RWPE2 (cell line): Measurements from ENCODE around the gene SP100.
"Not testable (repeated sequence)": the region's sequence is repeated elsewhere in the genome, so short reads cannot be mapped to it uniquely, and the experiment has no call there.

Experiments
- ATAC-seq: fragments of 200-7000 bp; cut with Tn5 transposase; 3 replicates; pipeline ENCODE4 v1.9.1; 2021; ENCODE audit warnings: low read depth
- DNase-seq: peaks from one replicate; pipeline ENCODE4 v3.0.0-alpha.2; 2020; ENCODE audit warnings: low spot score
- H3K27ac ChIP-seq: fragments of 450-650 bp; 2 replicates; pipeline ENCODE4 v1.5.1; 2017; ENCODE audit warnings: mild to moderate bottlenecking; ENCODE audit not compliant: poor library complexity, severe bottlenecking
- H3K27me3 ChIP-seq: fragments of 250-450 bp; sonication (Bioruptor Pico); 2 replicates; pipeline ENCODE4 v1.5.1; 2021; ENCODE audit warnings: mild to moderate bottlenecking, moderate library complexity; ENCODE audit not compliant: insufficient read depth, poor library complexity, severe bottlenecking
- H3K36me3 ChIP-seq: fragments of 250-450 bp; sonication (Bioruptor Pico); 2 replicates; pipeline ENCODE4 v1.5.1; 2020; ENCODE audit warnings: low read depth, mild to moderate bottlenecking, moderate library complexity
- H3K4me1 ChIP-seq: fragments of 250-450 bp; sonication (Bioruptor Pico); 2 replicates; pipeline ENCODE4 v1.5.1; 2021; ENCODE audit warnings: mild to moderate bottlenecking, moderate library complexity; ENCODE audit not compliant: insufficient read depth, poor library complexity, severe bottlenecking
- H3K4me3 ChIP-seq: fragments of 250-450 bp; sonication (Bioruptor Pico); 2 replicates; pipeline ENCODE4 v1.5.1; 2021; ENCODE audit warnings: mild to moderate bottlenecking, moderate library complexity; ENCODE audit not compliant: severe bottlenecking
- H3K9me3 ChIP-seq: fragments of 250-450 bp; sonication (Bioruptor Pico); 2 replicates; pipeline ENCODE4 v1.5.1; 2021; ENCODE audit warnings: mild to moderate bottlenecking, moderate library complexity; ENCODE audit not compliant: severe bottlenecking
- TF ChIP-seq, protein P1 (sequence below): fragments of 450-650 bp; IDR thresholded peaks from one replicate; pipeline ENCODE4 v1.5.1; 2017; ENCODE audit warnings: mild to moderate bottlenecking, moderate library complexity; ENCODE audit not compliant: poor library complexity, severe bottlenecking

The SP100 gene

DNA sequence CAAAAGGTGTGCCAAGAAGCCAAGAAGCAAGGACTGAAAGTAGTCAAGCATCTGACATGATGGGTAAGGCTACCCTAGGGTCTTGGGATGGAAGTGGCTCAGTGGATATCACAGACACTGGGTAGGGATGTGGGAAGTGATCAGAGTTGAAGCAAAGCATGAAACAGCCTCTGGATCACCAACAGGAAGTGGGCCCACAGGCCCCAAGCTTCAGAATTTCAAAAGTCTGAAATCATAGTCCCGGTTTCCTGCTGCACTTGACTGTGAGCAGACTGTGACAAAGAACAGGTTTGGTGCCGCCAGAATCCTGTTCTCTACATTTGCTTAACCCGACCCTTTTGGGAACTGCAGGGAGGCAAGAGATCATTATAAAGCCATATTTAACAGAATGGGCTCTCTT is 57.4 kb downstream of the SP100 start:
- H3K36me3 ChIP-seq: peaks cover 20% of the 10 kb centered on the region
- no peak overlapping the region for H3K4me3 ChIP-seq
- no peaks in the 10 kb centered on the region for H3K27me3 ChIP-seq
- no peaks in the 10 kb centered on the region for H3K9me3 ChIP-seq
- ATAC-seq (no peak), DNase-seq (no peak)
- peaks cover 8% of the 10 kb centered on the region for H3K4me1 ChIP-seq
- H3K27ac ChIP-seq: no peak overlapping the region
- TF ChIP-seq, protein P1, sequence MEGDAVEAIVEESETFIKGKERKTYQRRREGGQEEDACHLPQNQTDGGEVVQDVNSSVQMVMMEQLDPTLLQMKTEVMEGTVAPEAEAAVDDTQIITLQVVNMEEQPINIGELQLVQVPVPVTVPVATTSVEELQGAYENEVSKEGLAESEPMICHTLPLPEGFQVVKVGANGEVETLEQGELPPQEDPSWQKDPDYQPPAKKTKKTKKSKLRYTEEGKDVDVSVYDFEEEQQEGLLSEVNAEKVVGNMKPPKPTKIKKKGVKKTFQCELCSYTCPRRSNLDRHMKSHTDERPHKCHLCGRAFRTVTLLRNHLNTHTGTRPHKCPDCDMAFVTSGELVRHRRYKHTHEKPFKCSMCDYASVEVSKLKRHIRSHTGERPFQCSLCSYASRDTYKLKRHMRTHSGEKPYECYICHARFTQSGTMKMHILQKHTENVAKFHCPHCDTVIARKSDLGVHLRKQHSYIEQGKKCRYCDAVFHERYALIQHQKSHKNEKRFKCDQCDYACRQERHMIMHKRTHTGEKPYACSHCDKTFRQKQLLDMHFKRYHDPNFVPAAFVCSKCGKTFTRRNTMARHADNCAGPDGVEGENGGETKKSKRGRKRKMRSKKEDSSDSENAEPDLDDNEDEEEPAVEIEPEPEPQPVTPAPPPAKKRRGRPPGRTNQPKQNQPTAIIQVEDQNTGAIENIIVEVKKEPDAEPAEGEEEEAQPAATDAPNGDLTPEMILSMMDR: no peak

DNA sequence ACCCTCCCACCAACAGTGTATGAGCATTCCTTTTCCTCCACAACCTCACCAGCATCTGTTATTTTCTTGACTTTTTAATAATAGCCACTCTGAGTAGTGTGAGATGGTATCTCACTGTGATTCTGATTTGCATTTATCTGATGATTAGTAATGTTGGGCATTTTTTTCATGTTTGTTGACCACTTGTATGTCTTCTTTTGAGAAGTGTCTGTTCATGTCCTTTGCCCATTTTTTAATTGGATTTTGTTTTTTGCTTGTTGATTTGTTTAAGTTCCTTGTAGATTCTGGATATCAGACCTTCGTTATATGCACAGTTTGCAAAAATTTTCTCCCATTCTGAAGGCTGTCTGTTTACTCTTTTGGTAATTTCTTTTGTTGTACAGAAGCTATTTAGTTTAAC is 59.1 kb downstream of the SP100 start:
- Histone ChIP-seq H3K4me1 (peaks cover 8% of the 10 kb centered on the region), H3K27ac (no peak overlapping the region), H3K4me3 (no peak overlapping the region), H3K9me3 (no peaks in the 10 kb centered on the region), H3K36me3 (peaks cover 11% of the 10 kb centered on the region), H3K27me3 (no peaks in the 10 kb centered on the region)
- ATAC-seq: no peak
- TF ChIP-seq, protein P1: no peak
- DNase-seq: no peak

DNA sequence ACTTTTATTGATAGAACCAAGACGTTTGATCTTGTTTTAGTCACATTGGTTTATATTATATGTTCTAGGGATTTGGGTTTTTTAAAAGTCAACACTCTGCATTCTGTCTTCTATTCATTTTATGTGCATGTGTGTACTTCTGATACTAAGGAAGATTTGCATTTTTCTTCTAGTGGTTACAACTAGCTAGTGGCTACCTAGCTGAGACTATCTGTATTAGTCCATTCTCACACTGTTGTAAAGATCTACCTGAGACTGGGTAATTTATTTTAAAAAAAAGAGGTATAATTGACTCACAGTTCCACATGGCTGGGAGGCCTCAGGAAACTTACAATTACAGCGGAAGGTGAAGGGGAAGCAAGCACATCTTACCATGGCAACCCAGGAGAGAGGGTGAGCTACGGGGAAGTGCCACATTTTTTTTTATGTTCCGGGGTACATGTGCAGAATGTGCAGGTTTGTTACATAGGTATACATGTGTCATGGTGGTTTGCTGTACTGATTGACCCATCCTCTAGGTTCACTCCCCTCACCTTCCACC is 69.9 kb downstream of the SP100 start:
- ATAC-seq: no peak
- TF ChIP-seq, protein P1: no peak
- peaks cover 3% of the 10 kb centered on the region; the same call in 1 of the 2 replicates for H3K36me3 ChIP-seq

DNA sequence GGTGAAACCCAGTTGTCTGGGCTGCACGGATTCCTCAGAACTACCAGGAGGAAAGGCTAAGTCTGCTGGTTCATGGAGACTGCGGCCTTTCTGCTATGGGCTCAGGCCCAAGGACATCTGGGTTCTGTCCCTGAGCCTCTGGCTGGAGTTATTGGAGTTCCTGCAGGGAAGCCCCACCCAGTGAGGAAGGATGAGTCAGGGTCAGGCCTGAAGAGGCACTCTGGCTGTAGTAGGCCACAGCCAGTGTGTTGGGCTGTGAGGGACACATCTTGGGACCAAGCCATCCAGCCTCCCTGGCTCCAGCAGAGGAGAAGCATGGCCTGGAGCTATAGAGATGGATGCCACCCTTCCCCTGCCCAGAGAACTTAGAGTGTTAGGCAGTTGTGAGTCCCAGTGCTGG is 75.2 kb downstream of the SP100 start:
- not testable (repeated sequence) for DNase-seq, H3K9me3 ChIP-seq, H3K4me3 ChIP-seq, H3K4me1 ChIP-seq, H3K27me3 ChIP-seq, H3K36me3 ChIP-seq, H3K27ac ChIP-seq, ATAC-seq

More for the DNA sequence above, 69.9 kb downstream of the SP100 start:
- Histone ChIP-seq H3K27me3 (no peaks in the 10 kb centered on the region), H3K9me3 (no peaks in the 10 kb centered on the region), H3K4me3 (no peak overlapping the region), H3K27ac (no peak overlapping the region), H3K4me1 (no peaks in the 10 kb centered on the region)
- no peak for DNase-seq

DNA sequence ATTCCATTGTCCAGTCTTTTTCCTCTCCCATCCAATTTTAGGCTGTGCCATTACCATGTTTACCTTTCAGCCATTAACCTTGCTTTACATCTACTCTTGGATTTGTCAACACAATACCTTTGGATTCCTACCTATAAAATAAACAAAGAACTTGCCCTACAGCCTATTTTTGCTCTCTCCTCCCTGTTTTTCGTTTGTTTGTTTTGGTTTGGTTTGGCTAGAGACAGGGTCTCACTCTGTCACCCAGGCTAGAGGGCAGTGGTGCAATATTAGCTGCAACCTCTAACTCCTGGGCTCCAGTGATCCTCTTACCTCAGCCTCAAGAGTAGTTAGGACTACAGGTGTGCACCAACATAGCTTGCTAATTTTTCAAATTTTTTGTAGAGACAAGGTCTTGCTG is 76.1 kb downstream of the SP100 start:
- ATAC-seq: no peak
- no peak overlapping the region for H3K4me3 ChIP-seq
- no peak overlapping the region for H3K27ac ChIP-seq
- no peaks in the 10 kb centered on the region for H3K27me3 ChIP-seq
- H3K36me3 ChIP-seq: no peaks in the 10 kb centered on the region
- TF ChIP-seq, protein P1: no peak
- no peaks in the 10 kb centered on the region for H3K4me1 ChIP-seq
- no peak for DNase-seq
- H3K9me3 ChIP-seq: no peaks in the 10 kb centered on the region
